ENCODE measurements around the gene PYCARD.
"Not testable (repeated sequence)": the region's sequence is repeated elsewhere in the genome, so short reads cannot be mapped to it uniquely, and the experiment has no call there.

The PYCARD gene

GRCh38 chr16:31204871-31205666 is 2.5 kb upstream of the PYCARD start:
- Histone ChIP-seq H3K4me2 (ENCODE audit: insufficient read depth, low read length) (no peak overlapping the region), H3K4me3 (ENCODE audit: low read depth in 1 of 2, low read length in 2 of 2) (no peak overlapping the region), H4K20me1 (ENCODE audit: insufficient read depth, low read length) (peaks cover 3% of the 10 kb centered on the region; the same call in 1 of the 2 replicates), H3K9me3 (ENCODE audit: insufficient read depth, low read length, severe bottlenecking) (no peaks in the 10 kb centered on the region), H2AFZ (ENCODE audit: low read depth, low read length) (no peak overlapping the region), H3K79me2 (ENCODE audit: insufficient read depth, low read length) (peaks cover 6% of the 10 kb centered on the region; the same call in 1 of the 2 replicates), H3K27me3 (ENCODE audit: insufficient read depth, low read length, poor library complexity) (peaks cover 12% of the 10 kb centered on the region), H3K36me3 (ENCODE audit: insufficient read depth, low read length) (no peaks in the 10 kb centered on the region; the same call in 1 of the 2 replicates), H3K9ac (ENCODE audit: low read depth, low read length) (no peak overlapping the region), H3K4me1 (ENCODE audit: insufficient read depth, low read length) (peaks cover 26% of the 10 kb centered on the region), H3K27ac (ENCODE audit: low read length) (no peak overlapping the region)
- DNase-seq (no peak), ATAC-seq (ENCODE audit: insufficient read depth, low read depth) (no peak)
- no peak for TF ChIP-seq EZH2 (IDR thresholded peaks at IDR 0.05; ENCODE audit: borderline replicate concordance, low read depth, low read length, severe bottlenecking)
- TF ChIP-seq CTCF (IDR thresholded peaks at IDR 0.05; ENCODE audit: borderline replicate concordance, extremely low read depth, low read length, poor library complexity, severe bottlenecking): no peak

GRCh38 chr16:31201582-31202413 is 762 bp downstream of the PYCARD start:
- H3K4me3 ChIP-seq (ENCODE audit: low read depth in 1 of 2, low read length in 2 of 2): peak overlapping the region; percentile 66 to 90
- DNase-seq (peak; percentile 62), ATAC-seq (ENCODE audit: insufficient read depth, low read depth) (peak; percentile 77)
- no peaks in the 10 kb centered on the region for H3K9me3 ChIP-seq (ENCODE audit: insufficient read depth, low read length, severe bottlenecking)
- peaks cover 26% of the 10 kb centered on the region for H3K4me1 ChIP-seq (ENCODE audit: insufficient read depth, low read length)
- peaks cover 10% of the 10 kb centered on the region for H3K36me3 ChIP-seq (ENCODE audit: insufficient read depth, low read length)
- H3K27ac ChIP-seq (ENCODE audit: low read length): peak overlapping the region; percentile 71
- peaks cover 17% of the 10 kb centered on the region; the same call in 1 of the 2 replicates for H4K20me1 ChIP-seq (ENCODE audit: insufficient read depth, low read length)
- TF ChIP-seq CTCF (IDR thresholded peaks at IDR 0.05; ENCODE audit: borderline replicate concordance, extremely low read depth, low read length, poor library complexity, severe bottlenecking): no peak
- no peak for TF ChIP-seq EZH2 (IDR thresholded peaks at IDR 0.05; ENCODE audit: borderline replicate concordance, low read depth, low read length, severe bottlenecking)
- peak overlapping the region; percentile 83 for H3K9ac ChIP-seq (ENCODE audit: low read depth, low read length)
- H3K27me3 ChIP-seq (ENCODE audit: insufficient read depth, low read length, poor library complexity): peaks cover 12% of the 10 kb centered on the region
- H2AFZ ChIP-seq (ENCODE audit: low read depth, low read length): peak overlapping the region; percentile 99
- H3K4me2 ChIP-seq (ENCODE audit: insufficient read depth, low read length): peak overlapping the region; percentile 96
- H3K79me2 ChIP-seq (ENCODE audit: insufficient read depth, low read length): peaks cover 6% of the 10 kb centered on the region; the same call in 1 of the 2 replicates

- Histone ChIP-seq H3K9ac (ENCODE audit: low read depth, low read length) (peak overlapping the region; percentile 83), H3K4me3 (ENCODE audit: low read depth in 1 of 2, low read length in 2 of 2) (peak overlapping the region in 1 of 2 experiments; percentile 90; a peak in 2 of 4 replicates), H3K27ac (ENCODE audit: low read length) (peak overlapping the region; percentile 71), H3K79me2 (ENCODE audit: insufficient read depth, low read length) (peaks cover 6% of the 10 kb centered on the region; the same call in 1 of the 2 replicates), H3K4me1 (ENCODE audit: insufficient read depth, low read length) (peaks cover 26% of the 10 kb centered on the region), H4K20me1 (ENCODE audit: insufficient read depth, low read length) (peaks cover 23% of the 10 kb centered on the region; the same call in 1 of the 2 replicates), H3K4me2 (ENCODE audit: insufficient read depth, low read length) (peak overlapping the region; percentile 96), H3K9me3 (ENCODE audit: insufficient read depth, low read length, severe bottlenecking) (no peaks in the 10 kb centered on the region), H2AFZ (ENCODE audit: low read depth, low read length) (no peak overlapping the region), H3K27me3 (ENCODE audit: insufficient read depth, low read length, poor library complexity) (peaks cover 12% of the 10 kb centered on the region), H3K36me3 (ENCODE audit: insufficient read depth, low read length) (peaks cover 16% of the 10 kb centered on the region)
- peak; percentile 51 for DNase-seq
- ATAC-seq (ENCODE audit: insufficient read depth, low read depth): peak; percentile 20; the same call in 2 of the 3 replicates
- TF ChIP-seq EZH2 (IDR thresholded peaks at IDR 0.05; ENCODE audit: borderline replicate concordance, low read depth, low read length, severe bottlenecking): no peak
- TF ChIP-seq CTCF (IDR thresholded peaks at IDR 0.05; ENCODE audit: borderline replicate concordance, extremely low read depth, low read length, poor library complexity, severe bottlenecking): peak; percentile 23
Observed at GRCh38 chr16:31200821-31201568, 1.6 kb downstream of the PYCARD start.

GRCh38 chr16:31200111-31200510 is 2.4 kb downstream of the PYCARD start:
- not testable (repeated sequence) for H3K27ac ChIP-seq (ENCODE audit: low read length); H3K4me2 ChIP-seq (ENCODE audit: insufficient read depth, low read length); H3K79me2 ChIP-seq (ENCODE audit: insufficient read depth, low read length); H3K9ac ChIP-seq (ENCODE audit: low read depth, low read length); ATAC-seq (ENCODE audit: insufficient read depth, low read depth); H3K9me3 ChIP-seq (ENCODE audit: insufficient read depth, low read length, severe bottlenecking); H3K4me3 ChIP-seq (ENCODE audit: low read depth in 1 of 2, low read length in 2 of 2); H2AFZ ChIP-seq (ENCODE audit: low read depth, low read length); DNase-seq
- H4K20me1 ChIP-seq (ENCODE audit: insufficient read depth, low read length): peaks cover 31% of the 10 kb centered on the region; the same call in 1 of the 2 replicates
- peaks cover 26% of the 10 kb centered on the region for H3K4me1 ChIP-seq (ENCODE audit: insufficient read depth, low read length)
- H3K36me3 ChIP-seq (ENCODE audit: insufficient read depth, low read length): peaks cover 25% of the 10 kb centered on the region
- H3K27me3 ChIP-seq (ENCODE audit: insufficient read depth, low read length, poor library complexity): peaks cover 12% of the 10 kb centered on the region

Measured in DND-41 (cell line).